ENCODE results near the gene PTP4A2.

The PTP4A2 gene

DNA sequence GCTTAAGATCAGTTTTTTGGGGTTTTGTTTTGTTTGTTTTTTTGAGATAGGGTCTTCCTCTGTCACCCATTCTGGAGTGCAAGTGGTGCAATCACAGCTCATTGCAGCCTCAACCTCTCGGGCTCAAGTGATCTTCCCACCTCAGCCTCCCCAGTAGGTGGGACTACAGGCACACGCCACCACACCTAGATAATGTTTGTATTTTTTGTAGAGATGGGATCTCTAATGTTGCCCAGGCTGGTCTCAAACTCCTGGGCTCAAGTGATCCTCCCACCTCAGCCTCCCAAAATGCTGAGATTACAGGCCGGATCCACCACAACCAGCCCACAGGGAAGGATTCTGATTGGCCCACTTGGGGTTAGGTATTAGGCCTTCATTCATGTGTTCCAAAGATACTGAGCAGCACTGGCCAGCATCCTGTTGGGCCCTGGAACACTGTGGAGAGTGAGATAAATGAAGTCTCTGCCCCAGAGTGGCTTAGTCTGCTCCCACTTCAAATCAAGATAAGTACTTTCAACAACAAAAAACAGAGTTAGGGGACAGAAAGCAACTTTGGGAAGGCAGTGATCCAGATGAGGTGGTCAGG is 54.7 kb downstream of the PTP4A2 start:
- no peak for DNase-seq

- no peak for DNase-seq
These were observed 56.5 kb downstream of the PTP4A2 start for GRCh38 chr1:31881688-31882000.

GRCh38 chr1:31880957-31881687 is 57.0 kb downstream of the PTP4A2 start:
- DNase-seq: no peak

GRCh38 chr1:31879981-31880608 is 58.1 kb downstream of the PTP4A2 start:
- DNase-seq: no peak

- DNase-seq: no peak
These were observed 60.1 kb downstream of the PTP4A2 start for GRCh38 chr1:31878058-31878457.

DNA sequence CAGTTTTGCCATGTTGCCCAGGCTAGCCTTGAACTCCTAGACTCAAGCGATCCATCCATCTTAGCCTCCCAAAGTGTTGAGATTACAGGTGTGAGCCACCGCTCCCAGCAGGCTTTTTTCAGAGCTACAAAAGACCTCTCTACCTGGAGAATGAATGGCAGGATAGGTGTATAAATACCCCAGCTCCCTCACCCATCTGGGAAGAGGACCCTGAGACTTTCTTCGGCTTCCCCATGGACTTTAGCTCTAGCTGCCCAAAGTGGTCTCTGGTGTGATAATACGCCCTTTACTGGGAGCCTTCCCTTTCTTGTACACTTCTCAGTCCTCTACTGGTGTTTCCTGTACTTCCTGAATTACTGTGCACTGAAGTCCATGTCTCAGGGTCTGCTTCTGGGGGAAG is 60.6 kb downstream of the PTP4A2 start:
- no peak for DNase-seq

DNA sequence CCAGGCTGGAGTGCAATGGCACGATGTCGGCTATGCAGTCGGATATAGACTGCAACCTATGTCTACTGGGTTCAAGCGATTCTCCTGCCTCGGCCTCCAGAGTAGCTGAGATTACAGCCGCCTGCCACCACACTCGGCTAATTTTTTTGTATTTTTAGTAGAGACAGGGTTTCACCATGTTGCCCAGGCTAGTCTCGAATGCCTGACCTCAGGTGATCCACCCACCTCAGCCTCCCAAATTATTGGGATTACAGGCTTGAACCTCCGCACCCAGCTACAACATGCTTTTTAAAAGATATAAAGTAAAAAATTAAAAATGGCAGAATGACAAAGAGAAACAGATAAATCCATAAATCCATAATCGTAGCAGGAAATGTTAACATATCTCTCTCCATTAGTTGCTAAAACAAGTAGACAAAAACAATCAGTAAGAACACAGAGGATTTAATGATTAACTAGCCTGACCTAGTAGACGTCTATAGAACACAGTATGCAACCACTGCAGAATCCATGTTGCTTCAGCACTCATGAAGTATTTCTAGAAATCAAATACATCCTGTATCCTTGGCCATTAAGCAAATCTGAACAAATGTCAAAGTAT is 62.4 kb downstream of the PTP4A2 start:
- DNase-seq: no peak

GRCh38 chr1:31874942-31875341 is 63.2 kb downstream of the PTP4A2 start:
- no peak for DNase-seq

DNA sequence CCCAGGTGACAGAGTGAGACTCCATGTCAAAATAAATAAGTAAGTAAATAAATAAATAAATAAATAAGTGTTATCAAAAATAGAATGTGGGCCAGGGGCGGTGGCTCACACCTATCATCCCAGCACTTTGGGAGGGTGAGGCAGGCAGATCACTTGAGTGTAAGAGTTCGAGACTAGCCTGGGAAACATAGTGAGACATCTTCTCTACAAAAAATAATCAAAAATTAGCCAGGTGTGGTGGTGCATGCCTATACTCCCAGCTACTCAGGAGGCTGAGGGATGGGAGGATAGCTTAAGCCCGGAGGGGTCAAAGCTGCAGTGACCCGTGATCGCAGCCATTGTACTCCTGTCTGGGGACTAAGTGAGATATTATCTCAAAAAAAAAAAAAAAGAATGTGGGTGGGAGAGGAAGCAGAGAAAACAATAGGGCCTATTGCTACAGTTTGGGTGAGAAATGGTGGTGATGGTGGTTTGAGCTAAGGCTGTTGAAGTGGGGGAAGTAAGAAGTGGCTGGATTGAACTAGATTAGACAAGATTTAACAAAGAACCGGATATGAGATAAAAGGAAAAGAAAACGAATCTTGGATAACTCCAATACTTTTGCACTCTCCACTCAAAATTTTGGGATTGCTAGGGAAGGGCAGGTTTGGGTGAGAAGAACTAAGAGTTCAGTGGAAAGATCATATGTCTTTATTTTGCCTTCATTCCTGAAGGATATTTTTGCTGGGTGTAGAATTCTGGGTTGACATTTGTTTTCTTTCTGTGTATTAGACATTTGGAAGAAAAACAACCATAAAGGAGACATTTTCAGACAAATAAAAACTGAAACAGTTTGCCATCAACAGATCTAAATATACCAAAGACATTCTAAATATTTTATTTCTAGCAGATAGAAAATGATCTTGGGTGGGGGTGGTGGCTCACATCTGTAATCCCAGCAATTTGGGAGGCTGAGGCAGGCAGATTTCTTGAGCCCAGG is 65.2 kb downstream of the PTP4A2 start:
- DNase-seq: peak; percentile 15 to 52

DNA sequence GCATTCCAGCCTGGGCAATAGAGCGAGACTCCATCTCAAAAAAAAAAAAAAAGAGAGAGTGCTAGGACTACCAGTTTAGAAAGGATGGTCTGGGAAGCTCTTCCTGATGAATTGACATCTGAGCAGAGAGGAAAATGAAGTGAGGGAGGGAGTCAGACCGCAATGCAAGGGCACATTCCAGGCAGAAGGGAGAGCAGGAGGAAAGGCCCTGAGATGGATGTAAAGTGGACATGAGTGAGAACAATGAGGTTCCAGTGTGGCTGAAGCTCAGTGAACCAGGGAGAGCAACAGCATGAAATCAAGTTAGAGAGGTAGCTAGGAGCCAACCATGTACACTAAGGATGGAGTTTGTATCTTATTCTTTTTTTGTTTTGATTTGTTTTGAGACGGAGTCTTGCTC is 66.5 kb downstream of the PTP4A2 start:
- DNase-seq: no peak

DNA sequence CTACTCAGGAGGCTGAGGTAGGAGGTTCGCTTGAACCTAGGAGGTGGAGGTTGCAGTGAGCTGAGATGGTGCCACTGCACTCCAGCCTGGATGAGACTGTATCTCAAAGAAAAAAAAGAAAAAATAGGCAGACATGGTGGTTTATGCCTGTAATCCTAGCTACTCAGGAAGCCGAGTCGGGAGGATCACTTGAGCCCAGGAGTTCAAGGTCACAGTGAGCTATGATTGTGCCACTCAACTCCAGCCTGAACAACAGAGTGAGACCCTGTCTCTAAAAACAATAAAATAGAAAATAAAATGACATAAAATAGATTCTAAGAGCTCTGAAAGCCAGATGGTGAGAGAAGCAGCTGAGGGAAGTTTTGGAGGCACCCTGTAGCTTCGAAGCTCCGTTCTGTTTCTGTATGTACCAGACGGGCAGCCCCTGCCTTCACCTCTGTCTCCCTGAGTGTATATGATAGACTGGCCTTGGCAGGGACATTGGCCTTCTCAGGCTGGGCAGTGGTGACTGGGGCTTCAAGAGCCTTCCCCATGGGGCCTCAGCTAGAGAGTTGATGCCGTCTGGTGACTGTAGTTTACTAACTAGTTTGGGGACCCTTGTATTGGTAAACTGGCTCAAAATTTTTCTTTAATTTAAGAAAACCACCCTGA is 68.0 kb downstream of the PTP4A2 start:
- DNase-seq: no peak

GRCh38 chr1:31869449-31869848 is 68.7 kb downstream of the PTP4A2 start:
- no peak for DNase-seq

DNA sequence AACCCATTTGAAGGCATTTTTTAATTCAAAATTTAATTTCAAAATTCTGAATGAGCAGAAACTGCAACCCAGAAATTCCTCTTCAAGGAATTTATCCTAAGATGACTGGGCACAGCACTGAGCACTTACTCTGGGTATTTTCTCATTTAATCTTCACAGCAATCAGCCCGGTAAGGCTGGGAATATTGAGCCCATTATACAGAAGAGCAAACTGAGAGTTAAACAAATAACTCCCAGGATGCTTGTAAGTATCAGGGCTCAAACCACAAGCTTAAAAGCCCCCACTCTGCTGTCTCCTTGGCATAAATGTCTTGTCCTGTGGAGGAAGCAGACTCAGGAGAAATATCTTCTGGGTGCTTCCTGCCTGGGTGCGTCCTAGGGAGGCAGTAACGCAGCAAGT is 69.3 kb downstream of the PTP4A2 start:
- DNase-seq: no peak

- no peak for DNase-seq
These were observed 70.6 kb downstream of the PTP4A2 start for GRCh38 chr1:31867546-31867945.

GRCh38 chr1:31866450-31867032 is 71.6 kb downstream of the PTP4A2 start:
- DNase-seq: no peak

DNA sequence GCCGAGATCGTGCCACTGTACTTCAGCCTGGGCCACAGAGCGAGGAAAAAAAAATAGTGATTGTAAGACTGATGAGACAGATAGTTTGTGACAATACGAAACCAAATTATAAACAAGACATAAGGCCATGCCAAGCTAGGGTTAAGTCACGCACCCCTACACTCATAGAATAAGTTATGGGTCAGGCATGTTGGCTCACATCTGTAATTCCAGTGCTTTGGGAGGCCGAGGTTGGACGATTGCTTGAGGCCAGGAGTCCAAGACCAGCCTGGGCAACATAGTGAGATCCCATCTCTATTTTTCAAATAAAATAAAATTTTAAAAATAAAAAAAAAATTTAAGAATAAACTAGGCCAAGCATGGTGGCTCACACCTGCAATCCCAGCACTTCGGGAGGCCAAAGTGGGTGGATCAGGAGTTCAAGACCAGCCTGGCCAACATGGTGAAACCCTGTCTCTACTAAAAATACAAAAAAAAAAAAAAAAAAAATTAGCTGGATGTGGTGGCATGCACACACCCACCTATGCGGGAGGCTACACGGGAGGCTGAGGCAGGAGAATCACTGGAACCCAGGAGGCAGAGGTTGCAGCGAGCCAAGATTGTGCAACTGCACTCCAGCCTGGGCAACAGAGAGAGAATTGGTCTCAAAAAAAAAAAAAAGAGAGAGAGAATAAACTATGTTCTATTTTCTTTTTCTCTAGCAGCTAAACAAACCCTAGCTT is 72.3 kb downstream of the PTP4A2 start:
- no peak for DNase-seq

- no peak for DNase-seq
These were observed 76.1 kb downstream of the PTP4A2 start for GRCh38 chr1:31862071-31862470.

DNA sequence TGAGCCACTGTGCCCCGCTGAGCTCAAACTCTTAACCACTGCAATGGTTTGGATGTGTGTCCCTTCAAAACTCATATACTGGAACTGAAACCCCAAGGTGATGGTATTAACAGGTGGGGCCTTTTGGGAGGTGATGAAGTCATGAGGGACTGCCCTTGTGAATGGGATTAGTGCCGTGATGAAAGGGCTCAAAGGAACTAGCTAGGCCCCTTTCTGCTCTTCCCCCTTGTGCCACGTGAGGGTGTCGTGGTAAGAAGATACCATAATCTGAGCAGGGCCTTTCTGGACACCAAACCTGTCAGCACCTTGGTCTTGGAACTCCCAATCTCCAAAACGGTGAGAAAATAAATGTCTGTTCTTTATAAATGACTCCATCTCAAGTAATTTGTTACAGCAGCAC is 76.8 kb downstream of the PTP4A2 start:
- DNase-seq: peak in 1 of 2 donors; percentile 2

DNA sequence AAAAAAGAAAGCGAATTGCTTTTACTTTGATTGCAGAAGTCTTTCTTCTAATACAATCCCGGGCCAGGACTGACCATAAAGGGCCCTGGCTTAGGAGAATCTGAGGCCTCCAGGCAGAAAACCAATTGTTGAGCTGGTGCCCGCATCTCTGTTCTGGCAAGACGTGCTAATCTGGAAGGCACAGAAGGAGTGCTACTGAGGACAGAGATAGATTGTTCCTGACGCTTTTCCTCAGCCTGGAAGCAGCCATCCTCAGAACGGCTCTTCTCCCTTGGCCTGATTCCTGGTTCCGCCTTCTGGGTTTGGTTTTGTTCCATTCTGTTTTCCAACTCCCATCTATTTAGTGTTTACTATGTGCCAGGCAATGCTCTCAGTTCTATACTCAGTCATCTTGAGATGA is 77.6 kb downstream of the PTP4A2 start:
- no peak for DNase-seq

GRCh38 chr1:31859719-31860118 is 78.4 kb downstream of the PTP4A2 start:
- DNase-seq: no peak

DNA sequence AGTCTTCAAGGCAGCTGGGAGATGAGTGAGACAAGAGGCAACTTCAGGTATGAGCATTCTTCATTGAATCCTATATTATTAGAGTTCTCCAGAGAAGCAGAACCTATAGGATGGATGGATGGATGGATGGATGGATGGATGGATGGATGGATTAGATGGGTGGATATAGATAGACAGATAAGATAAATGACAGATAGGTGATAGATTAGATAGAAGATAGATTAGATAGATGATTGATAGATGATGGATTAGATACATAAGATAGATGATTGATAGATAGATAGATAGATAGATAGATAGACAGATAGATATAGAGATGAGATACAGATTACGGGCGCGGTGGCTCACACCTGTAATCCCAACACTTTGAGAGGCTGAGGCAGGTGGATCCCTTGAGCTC is 79.1 kb downstream of the PTP4A2 start:
- DNase-seq: no peak

Measured in CD4-positive, alpha-beta T cell treated with Interleukin-1 beta for 1 hour (primary cell).